ENCODE results near the gene IMPG1.

DNA sequence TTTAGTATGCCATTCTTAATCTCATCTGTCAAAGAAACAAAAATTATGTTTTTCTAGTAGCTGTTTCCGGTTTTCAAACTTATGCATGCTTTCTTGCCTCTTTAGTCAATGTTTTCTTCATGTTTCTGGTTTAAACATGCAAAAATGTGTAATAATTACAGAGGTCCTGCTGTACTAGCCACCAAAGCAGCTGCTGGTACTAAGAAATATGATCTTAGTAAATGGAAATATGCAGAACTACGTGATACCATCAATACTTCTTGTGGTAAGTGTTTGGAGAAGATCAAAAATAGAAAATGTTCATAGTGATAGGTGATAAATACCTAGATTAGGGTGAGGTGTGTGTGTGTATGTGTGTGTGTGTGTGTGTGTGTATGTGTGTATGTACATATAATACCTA, 165.0 kb downstream of the IMPG1 start:
- TF ChIP-seq POLR2A (IDR thresholded peaks at IDR 0.05) (no peak), CTCF (IDR thresholded peaks at IDR 0.05) (no peak)
